ENCODE measurements around the gene MLST8.
"Not testable (repeated sequence)": the region's sequence is repeated elsewhere in the genome, so short reads cannot be mapped to it uniquely, and the experiment has no call there.

Gene MLST8

GRCh38 chr16:2250652-2251295 lies 45.5 kb downstream of the MLST8 start:
- DNase-seq, result peak; percentile 61

- peak; percentile 90 for DNase-seq
These were observed 46.2 kb downstream of the MLST8 start, which contains the start of gene ECI1 for GRCh38 chr16:2251296-2252111. ECI1 (minus strand) TSS chr16:2251587; CDS start chr16:2251566, 21 bp downstream.

- DNase-seq, result no peak
These were observed 47.5 kb downstream of the MLST8 start for GRCh38 chr16:2252806-2253148.

- no peak for DNase-seq
These were observed 48.0 kb downstream of the MLST8 start for GRCh38 chr16:2253293-2253692.

- DNase-seq, result no peak
These were observed 51.4 kb downstream of the MLST8 start for GRCh38 chr16:2256531-2257140.

- DNase-seq, result no peak
These were observed 52.5 kb downstream of the MLST8 start for GRCh38 chr16:2257726-2258125.

GRCh38 chr16:2258530-2258929 lies 53.3 kb downstream of the MLST8 start:
- not testable (repeated sequence) for DNase-seq

Measured in CD4-positive, alpha-beta T cell treated with Interleukin-17A for 1 hour (primary cell).